Natural killer cell (primary cell): ENCODE measurements around the gene ARMC9. TPM values are rescaled to one million over a fixed set of nuclear protein-coding genes. Genes with fewer than 3 reads are reported as not detected.

Experiments
- ATAC-seq, 3 donors: fragments of 150-1000 bp in 2 of 3; fragments of 200-7000 bp in 1 of 3; cut with Tn5 transposase; 1 replicate in 1 of 3; 2 replicates in 2 of 3; pipeline ENCODE4 v1.10.0; 2021; ENCODE audit warnings: mild to moderate bottlenecking in 2 of 3, moderate library complexity in 2 of 3
- DNase-seq, 2 donors: peaks; one replicate each; pipeline versions ENCODE4 v3.0.0 to v3.0.0-alpha.2; 2013 to 2021; ENCODE audit warnings: mixed read lengths in 1 of 2
- H3K27ac ChIP-seq: one replicate; pipeline ENCODE4 v1.5.1; 2013; ENCODE audit warnings: mild to moderate bottlenecking, low read length
- H3K27me3 ChIP-seq: one replicate; pipeline ENCODE4 v1.6.1; 2013; ENCODE audit warnings: low read length; ENCODE audit not compliant: control insufficient read depth, insufficient read depth
- H3K36me3 ChIP-seq: one replicate; pipeline ENCODE4 v1.6.1; 2013; ENCODE audit warnings: low read length; ENCODE audit not compliant: control insufficient read depth, insufficient read depth
- H3K4me1 ChIP-seq: one replicate; pipeline ENCODE4 v1.6.1; 2013; ENCODE audit warnings: low read length; ENCODE audit not compliant: control insufficient read depth, insufficient read depth
- H3K4me3 ChIP-seq: one replicate; pipeline ENCODE4 v1.5.1; 2013; ENCODE audit warnings: low read length
- H3K9me3 ChIP-seq: one replicate; pipeline ENCODE4 v1.6.1; 2013; ENCODE audit warnings: low read length; ENCODE audit not compliant: control insufficient read depth, insufficient read depth
- H3K27ac Mint-ChIP-seq, 2 donors: one replicate each; pipeline ENCODE4 v1.8.0; 2022; ENCODE audit warnings: mild to moderate bottlenecking in 2 of 2, mixed read lengths in 2 of 2, moderate library complexity in 1 of 2
- H3K27me3 Mint-ChIP-seq, 2 donors: one replicate each; pipeline ENCODE4 v1.8.0; 2022; ENCODE audit warnings: low read depth in 2 of 2, mixed read lengths in 2 of 2
- H3K36me3 Mint-ChIP-seq: one replicate; pipeline ENCODE4 v1.8.0; 2022; ENCODE audit warnings: mixed read lengths
- H3K4me1 Mint-ChIP-seq, 2 donors: one replicate each; pipeline ENCODE4 v1.8.0; 2022; ENCODE audit warnings: mixed read lengths in 2 of 2
- H3K4me3 Mint-ChIP-seq: one replicate; pipeline ENCODE4 v1.8.0; 2022; ENCODE audit warnings: mild to moderate bottlenecking, moderate library complexity, mixed read lengths
- H3K9me3 Mint-ChIP-seq, 2 donors: one replicate each; pipeline ENCODE4 v1.8.0; 2022; ENCODE audit warnings: mixed read lengths in 2 of 2
- WGBS: methylation state at CpG from one replicate; pipeline ENCODE4 v1.1.7; 2013; ENCODE audit warnings: missing lambda C conversion rate; ENCODE audit not compliant: insufficient coverage; 5-methylcytosine and 5-hydroxymethylcytosine counted together
- intact Hi-C: fragments of 100-400 bp; cut with micrococcal nuclease; formaldehyde crosslinking; loops from one replicate; pipeline ENCODE4 v1.14.2; 2022
- total RNA-seq, 4 donors: library from RNA; stranded (reverse); fragments of 120-200 nt in 1 of 4; gene quantifications; one replicate each; pipeline versions ENCODE4 v1.2.3 to v1.2.4, GENCODE V29; 2013 to 2022
- TF ChIP-seq, protein P1 (sequence below): fragments of 200-600 bp; IDR thresholded peaks from one replicate; pipeline ENCODE4 v1.8.0; 2022; ENCODE audit warnings: antibody characterized with exemption

ARMC9 gene
- total RNA-seq, 3 donors from 2014 or later (not counting 1 experiment from before 2014, with no cell fraction given) = 1.2 to 2.3 (median 2.0) TPM

DNA sequence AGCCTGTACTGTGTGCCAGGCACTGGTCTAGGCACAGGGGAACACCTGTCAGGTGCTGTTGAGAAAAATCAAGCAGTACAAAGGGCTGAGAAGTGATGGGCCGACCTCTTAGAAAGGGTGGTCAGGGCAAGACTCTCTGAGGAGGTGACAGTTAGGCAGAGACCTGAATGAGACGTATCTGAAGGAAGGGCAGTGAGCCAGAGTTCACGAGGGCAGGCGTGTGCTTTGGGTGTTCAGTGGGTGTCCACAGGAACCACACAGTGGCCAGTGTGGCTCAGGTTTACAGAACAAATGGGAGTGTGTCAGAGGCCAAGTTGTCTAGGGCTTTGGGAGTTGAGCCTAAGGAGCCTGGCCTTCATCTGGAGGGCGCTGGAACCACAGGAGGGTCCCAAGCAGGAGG is 6.2 kb downstream of the ARMC9 start:
- no peaks in the 10 kb centered on the region for H3K36me3 ChIP-seq
- Mint-ChIP-seq H3K4me3 (no peak overlapping the region), H3K36me3 (no peaks in the 10 kb centered on the region), H3K4me1 (no peaks in the 10 kb centered on the region), H3K27me3 (peaks cover 0 to 5% of the 10 kb centered on the region in 2 donors), H3K9me3 (no peaks in the 10 kb centered on the region), H3K27ac (no peak overlapping the region)
- DNase-seq = no peak
- H3K4me3 ChIP-seq = no peak overlapping the region
- WGBS = 49% methylated on average over 5 of the region's 5 CpGs
- H3K4me1 ChIP-seq = no peaks in the 10 kb centered on the region
- ATAC-seq = no peak
- TF ChIP-seq, protein P1, sequence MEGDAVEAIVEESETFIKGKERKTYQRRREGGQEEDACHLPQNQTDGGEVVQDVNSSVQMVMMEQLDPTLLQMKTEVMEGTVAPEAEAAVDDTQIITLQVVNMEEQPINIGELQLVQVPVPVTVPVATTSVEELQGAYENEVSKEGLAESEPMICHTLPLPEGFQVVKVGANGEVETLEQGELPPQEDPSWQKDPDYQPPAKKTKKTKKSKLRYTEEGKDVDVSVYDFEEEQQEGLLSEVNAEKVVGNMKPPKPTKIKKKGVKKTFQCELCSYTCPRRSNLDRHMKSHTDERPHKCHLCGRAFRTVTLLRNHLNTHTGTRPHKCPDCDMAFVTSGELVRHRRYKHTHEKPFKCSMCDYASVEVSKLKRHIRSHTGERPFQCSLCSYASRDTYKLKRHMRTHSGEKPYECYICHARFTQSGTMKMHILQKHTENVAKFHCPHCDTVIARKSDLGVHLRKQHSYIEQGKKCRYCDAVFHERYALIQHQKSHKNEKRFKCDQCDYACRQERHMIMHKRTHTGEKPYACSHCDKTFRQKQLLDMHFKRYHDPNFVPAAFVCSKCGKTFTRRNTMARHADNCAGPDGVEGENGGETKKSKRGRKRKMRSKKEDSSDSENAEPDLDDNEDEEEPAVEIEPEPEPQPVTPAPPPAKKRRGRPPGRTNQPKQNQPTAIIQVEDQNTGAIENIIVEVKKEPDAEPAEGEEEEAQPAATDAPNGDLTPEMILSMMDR = no peak
- no peaks in the 10 kb centered on the region for H3K27me3 ChIP-seq
- no peaks in the 10 kb centered on the region for H3K9me3 ChIP-seq
- H3K27ac ChIP-seq = no peak overlapping the region
- intact Hi-C loops = no loop called here

DNA sequence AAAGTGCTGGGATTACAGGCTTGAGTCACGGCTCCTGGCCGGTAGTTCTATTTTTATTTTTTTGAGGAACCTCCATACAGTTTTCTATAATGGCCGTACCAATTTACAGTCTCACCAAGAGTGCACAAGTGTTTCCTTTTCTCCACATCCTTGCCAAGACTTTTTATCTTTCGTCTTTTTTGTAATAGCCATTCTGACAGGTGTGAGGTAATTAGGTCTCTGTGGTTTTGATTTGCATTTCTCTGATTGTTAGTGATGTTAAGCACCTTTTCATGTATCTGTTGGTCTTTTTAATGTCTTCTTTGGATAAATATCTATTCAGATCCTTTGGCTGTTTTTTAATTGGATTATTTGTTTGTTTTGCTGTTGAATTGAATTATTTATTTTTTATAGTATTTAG is 9.3 kb downstream of the ARMC9 start:
- no peak for ATAC-seq
- no peaks in the 10 kb centered on the region for H3K36me3 ChIP-seq
- H3K9me3 ChIP-seq = no peaks in the 10 kb centered on the region
- WGBS = 91% methylated on average over 2 of the region's 4 CpGs
- no peaks in the 10 kb centered on the region for H3K4me1 ChIP-seq
- Mint-ChIP-seq H3K36me3 (no peaks in the 10 kb centered on the region), H3K9me3 (no peaks in the 10 kb centered on the region), H3K4me3 (no peak overlapping the region), H3K27ac (no peak overlapping the region), H3K27me3 (no peaks in the 10 kb centered on the region), H3K4me1 (no peaks in the 10 kb centered on the region)
- H3K4me3 ChIP-seq = no peak overlapping the region
- DNase-seq = no peak
- no peak overlapping the region for H3K27ac ChIP-seq
- H3K27me3 ChIP-seq = no peaks in the 10 kb centered on the region
- intact Hi-C loops = no loop called here
- TF ChIP-seq, protein P1 = no peak

DNA sequence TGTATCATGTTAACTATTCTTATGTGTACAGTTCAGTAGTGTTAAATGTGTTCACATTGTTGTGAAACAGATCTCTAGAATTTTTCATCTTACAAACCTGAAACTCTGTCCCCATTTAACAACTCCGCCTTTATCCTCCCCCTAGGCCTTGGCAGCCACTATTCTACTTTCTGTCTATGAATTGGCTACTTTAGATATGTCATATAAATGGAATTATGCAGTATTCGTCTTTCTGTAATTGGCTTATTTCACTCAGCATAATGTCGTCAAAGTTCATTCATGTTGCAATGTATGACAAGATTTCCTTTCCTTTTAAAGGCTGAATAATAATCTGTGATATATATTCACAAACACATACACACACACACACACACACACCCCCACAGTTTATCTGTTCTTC is 12.4 kb downstream of the ARMC9 start:
- no peaks in the 10 kb centered on the region for H3K27me3 ChIP-seq
- H3K36me3 ChIP-seq = no peaks in the 10 kb centered on the region
- WGBS = no CpG with 5 or more reads among the region's 3 CpGs
- no peaks in the 10 kb centered on the region for H3K4me1 ChIP-seq
- Mint-ChIP-seq H3K9me3 (no peaks in the 10 kb centered on the region), H3K27ac (no peak overlapping the region), H3K27me3 (no peaks in the 10 kb centered on the region), H3K4me3 (no peak overlapping the region), H3K4me1 (no peaks in the 10 kb centered on the region), H3K36me3 (no peaks in the 10 kb centered on the region)
- intact Hi-C loops = no loop called here
- H3K27ac ChIP-seq = no peak overlapping the region
- DNase-seq (no peak), ATAC-seq (no peak)
- TF ChIP-seq, protein P1 = no peak
- H3K9me3 ChIP-seq = no peaks in the 10 kb centered on the region
- no peak overlapping the region for H3K4me3 ChIP-seq

DNA sequence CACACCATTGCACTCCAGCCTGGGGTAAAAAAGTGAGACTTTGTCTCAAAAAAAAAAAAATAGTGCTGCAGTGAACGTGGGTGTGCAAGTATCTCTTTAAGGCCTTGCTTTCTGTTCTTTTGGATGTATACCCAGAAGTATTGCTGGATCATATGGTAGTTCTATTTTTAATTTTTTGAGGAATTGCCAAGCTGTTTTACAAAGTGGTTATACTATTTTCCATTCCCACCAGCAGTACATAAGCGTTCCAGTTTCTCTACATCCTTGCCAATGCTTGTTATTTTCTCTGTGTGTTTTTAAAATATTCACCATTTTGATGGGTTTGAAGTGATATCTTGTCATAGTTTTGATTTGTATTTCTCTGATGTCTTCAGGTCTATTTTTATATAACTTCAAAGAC is 13.1 kb downstream of the ARMC9 start:
- no peaks in the 10 kb centered on the region for H3K4me1 Mint-ChIP-seq
- TF ChIP-seq, protein P1 = no peak
- no peak overlapping the region for H3K27ac Mint-ChIP-seq
- intact Hi-C loops = no loop called here
- H3K27me3 Mint-ChIP-seq = no peaks in the 10 kb centered on the region
- no peak overlapping the region for H3K4me3 Mint-ChIP-seq
- DNase-seq = no peak
- Histone ChIP-seq H3K36me3 (no peaks in the 10 kb centered on the region), H3K4me1 (no peaks in the 10 kb centered on the region), H3K27me3 (no peaks in the 10 kb centered on the region), H3K27ac (no peak overlapping the region), H3K9me3 (no peaks in the 10 kb centered on the region), H3K4me3 (no peak overlapping the region)
- H3K9me3 Mint-ChIP-seq = no peaks in the 10 kb centered on the region
- 83% methylated on average over 1 of the region's 2 CpGs for WGBS
- no peak for ATAC-seq
- no peaks in the 10 kb centered on the region for H3K36me3 Mint-ChIP-seq
